Measurements from ENCODE around the gene NEO1.
"Not testable (repeated sequence)": the region's sequence is repeated elsewhere in the genome, so short reads cannot be mapped to it uniquely, and the experiment has no call there.

NEO1 gene

DNA sequence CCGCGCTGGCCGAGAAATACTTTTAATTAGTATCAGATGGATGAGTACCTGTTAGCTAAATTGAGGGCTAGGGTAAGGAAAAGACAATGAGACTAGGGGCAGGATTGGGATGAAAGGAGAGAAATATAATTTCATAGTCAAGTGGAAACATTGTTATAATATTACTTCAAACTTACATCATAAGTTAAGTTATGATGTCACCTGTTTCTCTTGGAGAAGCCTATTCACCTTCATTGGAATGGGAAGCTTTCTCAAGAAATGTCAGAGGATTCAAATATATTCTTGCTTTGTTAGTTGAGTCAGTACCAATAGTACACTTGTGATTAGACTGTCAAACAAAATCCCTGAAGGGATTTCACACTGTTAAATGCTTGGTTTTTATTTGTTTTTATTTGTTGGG lies 116.2 kb downstream of the NEO1 start:
- no peaks in the 10 kb centered on the region for H3K27me3 Mint-ChIP-seq
- peaks cover 5% of the 10 kb centered on the region for H3K9me3 Mint-ChIP-seq
- H3K4me1 Mint-ChIP-seq: no peaks in the 10 kb centered on the region
- ATAC-seq (replicated peaks; ENCODE audit: extremely low read depth, poor library complexity, severe bottlenecking) (no peak), DNase-seq (ENCODE audit: low spot score in 2 of 2) (no peak)
- H3K4me3 Mint-ChIP-seq: no peak overlapping the region
- H3K36me3 Mint-ChIP-seq (ENCODE audit: insufficient read depth): peaks cover 4% of the 10 kb centered on the region
- H3K27ac Mint-ChIP-seq (ENCODE audit: low read depth): no peak overlapping the region

DNA sequence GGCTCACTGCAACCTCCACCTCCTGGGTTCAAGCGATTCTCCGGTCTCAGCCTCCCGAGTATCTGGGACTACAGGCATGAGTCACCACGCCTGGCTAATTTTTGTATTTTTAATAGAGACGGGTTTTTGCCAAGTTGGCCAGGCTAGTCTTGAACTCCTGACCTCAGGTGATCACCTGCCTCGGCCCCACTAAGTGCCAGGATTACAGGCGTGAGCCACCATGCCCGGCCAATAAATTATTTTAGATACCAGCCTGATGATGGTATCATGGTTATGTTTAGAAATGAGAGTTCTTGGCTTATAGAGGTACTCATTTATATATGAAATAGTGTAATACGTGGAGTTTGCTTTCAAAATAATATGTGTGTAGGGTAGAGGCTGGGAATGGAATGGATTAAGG lies 119.4 kb downstream of the NEO1 start:
- H3K36me3 Mint-ChIP-seq (ENCODE audit: insufficient read depth): no peaks in the 10 kb centered on the region
- no peaks in the 10 kb centered on the region for H3K4me1 Mint-ChIP-seq
- H3K27ac Mint-ChIP-seq (ENCODE audit: low read depth): no peak overlapping the region
- no peaks in the 10 kb centered on the region for H3K27me3 Mint-ChIP-seq
- H3K9me3 Mint-ChIP-seq: no peaks in the 10 kb centered on the region
- ATAC-seq (replicated peaks; ENCODE audit: extremely low read depth, poor library complexity, severe bottlenecking): no peak
- no peak for DNase-seq (ENCODE audit: low spot score in 2 of 2)
- H3K4me3 Mint-ChIP-seq: no peak overlapping the region

DNA sequence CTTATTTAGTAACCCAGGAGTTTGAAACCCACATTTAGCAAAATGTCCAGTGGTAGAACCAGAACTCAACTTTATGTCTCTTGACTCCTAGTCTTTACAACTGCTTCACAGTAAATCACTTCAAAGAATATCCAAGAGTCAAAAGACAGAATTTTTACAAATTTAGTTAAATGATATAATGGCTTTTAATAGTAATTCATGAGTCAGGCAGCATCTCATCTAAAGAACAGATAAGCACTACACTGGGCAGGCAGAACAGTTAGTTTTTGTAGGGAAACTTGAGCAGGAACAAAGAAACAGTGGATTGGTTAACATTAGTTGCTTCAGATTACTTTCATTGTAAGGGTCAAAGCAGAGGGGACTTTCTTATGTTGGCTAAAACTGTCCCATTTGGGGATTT lies 120.2 kb downstream of the NEO1 start:
- H3K27me3 Mint-ChIP-seq: no peaks in the 10 kb centered on the region
- no peaks in the 10 kb centered on the region for H3K36me3 Mint-ChIP-seq (ENCODE audit: insufficient read depth)
- ATAC-seq (replicated peaks; ENCODE audit: extremely low read depth, poor library complexity, severe bottlenecking): no peak
- no peaks in the 10 kb centered on the region for H3K4me1 Mint-ChIP-seq
- DNase-seq (ENCODE audit: low spot score in 2 of 2): no peak
- H3K9me3 Mint-ChIP-seq: no peaks in the 10 kb centered on the region
- H3K4me3 Mint-ChIP-seq: no peak overlapping the region
- H3K27ac Mint-ChIP-seq (ENCODE audit: low read depth): no peak overlapping the region

DNA sequence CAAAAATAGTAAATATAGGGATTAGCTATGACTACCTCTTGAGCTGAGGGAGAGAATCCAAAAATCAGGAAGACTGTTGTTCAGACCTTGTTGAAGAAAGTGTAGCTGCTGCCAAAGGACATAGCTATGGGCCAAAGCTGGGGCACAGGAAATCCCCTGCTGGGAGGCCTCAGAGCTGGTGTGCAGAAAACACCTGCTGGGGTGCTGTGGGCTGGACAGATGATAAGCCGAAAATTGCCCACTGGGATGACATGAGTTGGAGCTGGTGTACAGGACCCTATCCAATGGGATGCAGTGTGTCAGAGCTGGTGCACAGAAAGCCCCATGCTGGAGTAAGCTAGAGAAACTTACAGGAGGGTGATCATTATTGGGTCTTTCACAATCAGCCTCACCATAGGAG lies 121.9 kb downstream of the NEO1 start:
- Mint-ChIP-seq H3K4me1 (no peaks in the 10 kb centered on the region), H3K4me3 (no peak overlapping the region)
- no peak for DNase-seq (ENCODE audit: low spot score in 2 of 2)

DNA sequence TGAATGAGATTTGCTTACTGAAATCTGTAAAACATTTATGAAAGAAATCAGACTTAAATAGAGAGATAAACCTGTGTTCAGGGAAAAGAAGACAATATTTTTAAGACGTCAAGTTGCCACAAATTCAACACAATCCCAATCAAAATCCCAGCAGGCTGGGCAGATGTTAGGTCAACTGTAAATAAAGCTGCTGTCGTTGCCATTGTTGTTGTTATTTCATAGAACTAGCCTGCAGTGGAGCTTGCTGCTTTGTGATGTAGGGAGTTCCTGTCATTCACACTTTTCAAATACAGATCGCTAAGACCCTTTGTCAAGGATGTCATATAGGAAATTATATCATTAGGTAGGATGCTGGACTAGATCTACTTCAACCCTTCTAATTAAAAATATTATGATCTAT lies 123.1 kb downstream of the NEO1 start:
- H3K9me3 Mint-ChIP-seq: no peaks in the 10 kb centered on the region
- no peak overlapping the region for H3K4me3 Mint-ChIP-seq
- DNase-seq (ENCODE audit: low spot score in 2 of 2): no peak
- no peak for ATAC-seq (replicated peaks; ENCODE audit: extremely low read depth, poor library complexity, severe bottlenecking)
- no peaks in the 10 kb centered on the region for H3K27me3 Mint-ChIP-seq
- no peaks in the 10 kb centered on the region for H3K36me3 Mint-ChIP-seq (ENCODE audit: insufficient read depth)
- no peaks in the 10 kb centered on the region for H3K4me1 Mint-ChIP-seq
- H3K27ac Mint-ChIP-seq (ENCODE audit: low read depth): no peak overlapping the region

More for the DNA sequence above, 121.9 kb downstream of the NEO1 start:
- no peaks in the 10 kb centered on the region for H3K9me3 Mint-ChIP-seq
- ATAC-seq (replicated peaks; ENCODE audit: extremely low read depth, poor library complexity, severe bottlenecking): no peak
- no peak overlapping the region for H3K27ac Mint-ChIP-seq (ENCODE audit: low read depth)
- H3K27me3 Mint-ChIP-seq: no peaks in the 10 kb centered on the region
- H3K36me3 Mint-ChIP-seq (ENCODE audit: insufficient read depth): no peaks in the 10 kb centered on the region

DNA sequence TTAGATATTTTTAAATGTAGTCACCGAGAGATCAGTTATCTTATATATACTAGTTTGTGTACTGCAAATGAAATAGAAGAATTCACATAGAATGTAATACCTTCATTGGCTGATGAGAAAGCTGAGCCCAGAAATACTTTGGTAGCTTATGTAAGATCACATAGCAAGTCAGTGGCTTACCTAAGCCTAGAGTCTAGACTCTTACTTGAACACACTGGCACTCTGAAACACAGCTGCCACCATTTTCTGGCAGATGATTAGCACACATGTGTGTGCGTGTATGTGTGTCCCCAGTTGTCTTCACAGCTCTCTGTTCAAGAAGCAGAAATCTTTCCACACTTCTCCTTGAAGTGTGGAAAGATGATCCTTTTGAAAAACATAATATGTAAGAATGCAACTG lies 124.3 kb downstream of the NEO1 start:
- no peak for DNase-seq (ENCODE audit: low spot score in 2 of 2)
- no peaks in the 10 kb centered on the region for H3K4me1 Mint-ChIP-seq
- no peaks in the 10 kb centered on the region for H3K27me3 Mint-ChIP-seq
- no peak overlapping the region for H3K27ac Mint-ChIP-seq (ENCODE audit: low read depth)
- peaks cover 8% of the 10 kb centered on the region for H3K9me3 Mint-ChIP-seq
- H3K4me3 Mint-ChIP-seq: no peak overlapping the region
- no peaks in the 10 kb centered on the region for H3K36me3 Mint-ChIP-seq (ENCODE audit: insufficient read depth)
- ATAC-seq (replicated peaks; ENCODE audit: extremely low read depth, poor library complexity, severe bottlenecking): no peak

DNA sequence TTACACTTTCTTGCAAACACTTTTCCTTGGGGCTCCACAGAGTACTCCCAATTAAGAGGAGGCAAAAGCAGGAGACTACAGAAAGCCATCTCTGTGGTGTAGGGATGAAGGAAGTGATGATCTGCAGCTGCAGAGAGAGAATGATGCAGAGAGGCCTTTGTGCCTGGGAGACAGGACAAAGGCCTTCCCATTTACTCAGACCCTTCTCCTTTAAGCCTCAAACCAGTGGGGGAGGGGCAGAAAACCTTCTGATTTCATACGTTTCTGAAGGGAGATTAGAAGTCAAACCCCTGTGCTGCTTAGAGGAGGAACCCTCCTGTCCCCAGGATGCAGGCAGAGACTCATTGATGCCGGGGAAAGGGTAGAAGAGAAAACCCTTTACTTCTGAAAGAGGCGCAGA lies 130.8 kb downstream of the NEO1 start:
- Mint-ChIP-seq H3K27me3 (no peaks in the 10 kb centered on the region), H3K9me3 (peaks cover 18% of the 10 kb centered on the region)

DNA sequence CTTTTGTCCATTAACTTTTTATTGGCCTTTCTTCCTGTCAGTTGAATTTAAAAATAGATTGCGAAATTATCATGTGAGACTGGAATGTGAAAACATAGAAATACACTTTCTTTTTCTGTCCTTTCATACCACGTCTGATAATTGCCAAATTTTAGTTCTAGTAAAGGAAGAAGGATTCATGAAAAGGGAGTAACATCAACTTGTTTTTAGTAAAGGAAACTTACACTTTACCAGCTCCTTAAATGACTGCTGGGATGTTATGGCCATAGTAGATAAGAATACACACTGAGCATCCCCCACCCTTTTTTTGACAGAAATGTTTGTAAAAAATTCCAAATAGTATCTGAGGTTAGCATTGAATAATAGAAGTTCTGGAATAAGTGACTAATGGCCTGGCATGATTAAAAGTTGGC lies 137.9 kb downstream of the NEO1 start:
- no peak for ATAC-seq (replicated peaks; ENCODE audit: extremely low read depth, poor library complexity, severe bottlenecking)
- H3K27ac Mint-ChIP-seq (ENCODE audit: low read depth): no peak overlapping the region

More for the DNA sequence above, 130.8 kb downstream of the NEO1 start:
- DNase-seq (ENCODE audit: low spot score in 2 of 2) (no peak), ATAC-seq (replicated peaks; ENCODE audit: extremely low read depth, poor library complexity, severe bottlenecking) (no peak)
- Mint-ChIP-seq H3K36me3 (ENCODE audit: insufficient read depth) (no peaks in the 10 kb centered on the region), H3K27ac (ENCODE audit: low read depth) (no peak overlapping the region), H3K4me3 (no peak overlapping the region), H3K4me1 (no peaks in the 10 kb centered on the region)

DNA sequence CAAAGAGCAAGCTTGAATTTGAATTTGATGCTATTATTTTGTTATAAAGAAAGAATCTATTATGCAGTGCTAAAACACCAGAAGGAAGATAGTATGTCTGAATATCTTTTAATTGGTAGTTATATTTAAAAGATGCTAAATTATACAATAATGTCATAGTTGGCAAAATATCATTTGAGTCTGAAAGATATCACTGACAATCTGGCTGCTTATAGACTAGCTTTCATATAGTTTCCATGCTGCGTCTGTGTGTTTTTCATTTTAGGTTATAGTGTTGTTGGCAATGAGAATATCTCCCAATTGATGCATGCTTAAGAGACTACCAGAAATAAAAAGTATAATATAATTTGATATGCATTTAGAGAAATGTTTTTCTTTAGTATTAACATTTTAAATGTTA lies 142.9 kb downstream of the NEO1 start:
- Mint-ChIP-seq H3K36me3 (ENCODE audit: insufficient read depth) (peaks cover 1% of the 10 kb centered on the region), H3K4me3 (no peak overlapping the region), H3K4me1 (peaks cover 6% of the 10 kb centered on the region), H3K9me3 (no peaks in the 10 kb centered on the region), H3K27me3 (no peaks in the 10 kb centered on the region), H3K27ac (ENCODE audit: low read depth) (no peak overlapping the region)
- DNase-seq (ENCODE audit: low spot score in 2 of 2) (no peak), ATAC-seq (replicated peaks; ENCODE audit: extremely low read depth, poor library complexity, severe bottlenecking) (no peak)

More for the DNA sequence above, 137.9 kb downstream of the NEO1 start:
- DNase-seq (ENCODE audit: low spot score in 2 of 2): no peak
- no peaks in the 10 kb centered on the region for H3K9me3 Mint-ChIP-seq
- no peaks in the 10 kb centered on the region for H3K36me3 Mint-ChIP-seq (ENCODE audit: insufficient read depth)
- H3K27me3 Mint-ChIP-seq: no peaks in the 10 kb centered on the region
- H3K4me1 Mint-ChIP-seq: no peaks in the 10 kb centered on the region
- H3K4me3 Mint-ChIP-seq: no peak overlapping the region

DNA sequence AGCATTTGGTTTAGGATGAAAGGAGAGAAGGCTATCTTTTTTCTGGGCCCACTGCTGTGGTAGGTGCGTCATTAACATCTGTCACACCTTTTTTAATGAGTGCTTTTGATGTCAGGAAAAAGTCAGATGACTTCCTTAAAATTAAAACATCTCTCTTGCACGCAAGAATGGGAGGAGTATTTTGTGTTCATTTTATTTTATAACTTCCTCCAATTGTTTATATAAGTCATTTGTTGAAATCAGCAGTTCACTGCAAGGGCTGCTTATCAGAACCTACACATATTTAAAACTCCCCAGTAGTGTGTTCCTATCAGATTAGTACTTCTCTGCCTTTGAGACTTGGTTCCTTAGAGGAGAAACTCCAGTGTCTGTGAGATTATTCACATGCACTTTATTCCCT lies 143.8 kb downstream of the NEO1 start:
- ATAC-seq (replicated peaks; ENCODE audit: extremely low read depth, poor library complexity, severe bottlenecking): no peak
- no peak for DNase-seq (ENCODE audit: low spot score in 2 of 2)
- Mint-ChIP-seq H3K9me3 (no peaks in the 10 kb centered on the region), H3K4me3 (no peak overlapping the region), H3K36me3 (ENCODE audit: insufficient read depth) (peaks cover 1% of the 10 kb centered on the region), H3K4me1 (peaks cover 6% of the 10 kb centered on the region), H3K27me3 (no peaks in the 10 kb centered on the region), H3K27ac (ENCODE audit: low read depth) (peak overlapping the region; percentile 32)

DNA sequence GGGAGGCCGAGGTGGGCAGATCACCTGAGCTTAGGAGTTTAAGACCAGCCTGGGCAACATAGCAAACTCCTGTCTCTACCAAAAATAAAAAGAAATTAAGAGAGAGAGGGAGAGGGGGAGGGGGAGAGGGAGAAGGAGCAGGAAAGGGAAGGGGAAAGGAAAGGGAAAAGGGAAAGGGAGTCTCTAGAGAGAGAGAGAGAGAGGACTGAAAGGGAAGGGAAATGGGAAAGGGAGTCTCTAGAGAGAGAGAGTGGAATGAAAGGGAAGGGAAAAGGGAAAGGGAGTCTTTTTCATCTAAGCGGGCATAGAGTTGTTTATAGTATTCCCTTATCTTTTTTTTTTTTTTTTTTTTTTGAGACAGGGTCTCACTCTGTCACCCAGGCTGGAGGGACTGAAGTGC lies 148.1 kb downstream of the NEO1 start:
- Mint-ChIP-seq H3K4me1 (peaks cover 6% of the 10 kb centered on the region), H3K27me3 (peaks cover 8% of the 10 kb centered on the region), H3K4me3 (no peak overlapping the region), H3K9me3 (peaks cover 5% of the 10 kb centered on the region), H3K36me3 (ENCODE audit: insufficient read depth) (peaks cover 1% of the 10 kb centered on the region), H3K27ac (ENCODE audit: low read depth) (no peak overlapping the region)
- no peak for DNase-seq (ENCODE audit: low spot score in 2 of 2)
- ATAC-seq (replicated peaks; ENCODE audit: extremely low read depth, poor library complexity, severe bottlenecking): no peak

DNA sequence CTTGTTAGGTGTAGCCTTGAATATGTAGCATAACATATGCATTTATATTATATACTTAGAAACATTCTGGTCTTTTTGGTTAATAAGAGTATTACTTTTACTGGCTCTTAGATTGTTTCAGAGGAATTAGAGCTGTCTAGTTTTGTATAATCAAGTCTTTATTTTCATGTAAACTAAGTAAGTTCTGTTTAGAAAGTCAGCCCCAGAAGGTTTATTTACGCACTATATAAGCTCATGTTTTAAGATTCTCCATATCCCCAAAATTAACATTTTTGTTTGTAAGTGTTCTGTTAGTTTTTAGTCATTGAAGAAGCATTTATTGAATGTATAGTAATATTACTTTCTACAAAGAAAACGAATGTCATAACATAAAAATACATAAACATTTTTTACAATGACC lies 158.4 kb downstream of the NEO1 start:
- H3K27me3 Mint-ChIP-seq: no peaks in the 10 kb centered on the region

DNA sequence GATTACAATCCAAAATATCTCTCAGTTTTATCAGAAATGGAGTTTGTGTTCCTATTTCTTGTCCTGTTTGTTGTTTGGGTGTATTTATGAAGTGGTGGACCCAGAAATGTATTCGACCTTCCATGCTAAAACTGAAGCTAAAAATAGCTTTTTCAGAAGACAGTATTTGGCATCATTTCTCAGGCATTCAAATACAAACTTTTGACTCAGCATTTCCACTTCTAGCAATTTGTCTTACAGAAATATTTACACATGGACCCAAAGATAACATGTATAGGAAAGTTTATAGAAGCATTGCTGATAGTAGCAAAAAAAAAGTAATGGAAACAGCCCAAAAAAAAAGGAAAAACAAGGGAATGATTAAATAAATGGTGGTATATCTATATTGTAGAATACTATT lies 160.2 kb downstream of the NEO1 start:
- no peaks in the 10 kb centered on the region for H3K27me3 Mint-ChIP-seq
- no peak for DNase-seq (ENCODE audit: low spot score in 2 of 2)
- ATAC-seq (replicated peaks; ENCODE audit: extremely low read depth, poor library complexity, severe bottlenecking): no peak
- no peak overlapping the region for H3K4me3 Mint-ChIP-seq
- H3K9me3 Mint-ChIP-seq: no peaks in the 10 kb centered on the region
- H3K36me3 Mint-ChIP-seq (ENCODE audit: insufficient read depth): no peaks in the 10 kb centered on the region
- no peaks in the 10 kb centered on the region for H3K4me1 Mint-ChIP-seq
- H3K27ac Mint-ChIP-seq (ENCODE audit: low read depth): no peak overlapping the region

More for the DNA sequence above, 158.4 kb downstream of the NEO1 start:
- H3K4me1 Mint-ChIP-seq: no peaks in the 10 kb centered on the region
- no peaks in the 10 kb centered on the region for H3K9me3 Mint-ChIP-seq
- no peak for DNase-seq (ENCODE audit: low spot score in 2 of 2)
- no peaks in the 10 kb centered on the region for H3K36me3 Mint-ChIP-seq (ENCODE audit: insufficient read depth)
- H3K4me3 Mint-ChIP-seq: no peak overlapping the region
- ATAC-seq (replicated peaks; ENCODE audit: extremely low read depth, poor library complexity, severe bottlenecking): no peak
- H3K27ac Mint-ChIP-seq (ENCODE audit: low read depth): no peak overlapping the region

DNA sequence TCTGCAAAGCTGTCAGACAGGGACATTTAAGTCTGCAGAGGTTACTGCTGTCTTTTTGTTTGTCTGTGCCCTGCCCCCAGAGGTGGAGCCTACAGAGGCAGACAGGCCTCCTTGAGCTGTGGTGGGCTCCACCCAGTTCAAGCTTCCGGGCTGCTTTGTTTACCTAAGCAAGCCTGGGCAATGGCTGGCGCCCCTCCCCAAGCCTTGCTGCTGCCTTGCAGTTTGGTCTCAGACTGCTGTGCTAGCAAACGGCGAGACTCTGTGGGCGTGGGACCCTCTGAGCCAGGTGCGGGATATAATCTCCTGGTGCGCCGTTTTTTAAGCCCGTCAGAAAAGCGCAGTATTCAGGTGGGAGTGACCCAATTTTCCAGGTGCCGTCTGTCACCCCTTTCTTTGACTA lies 169.2 kb downstream of the NEO1 start:
- H3K36me3 Mint-ChIP-seq (ENCODE audit: insufficient read depth); H3K27ac Mint-ChIP-seq (ENCODE audit: low read depth); H3K4me1 Mint-ChIP-seq; H3K27me3 Mint-ChIP-seq; ATAC-seq (replicated peaks; ENCODE audit: extremely low read depth, poor library complexity, severe bottlenecking); DNase-seq (ENCODE audit: low spot score in 2 of 2); H3K4me3 Mint-ChIP-seq; H3K9me3 Mint-ChIP-seq: not testable (repeated sequence)
